OCI-LY1 (cell line): ENCODE data around the gene CIDEC.

Experiments
- H2AFZ ChIP-seq: fragments of 200-600 bp; sonication (generic), shearing (Covaris generic); 2 replicates; pipeline ENCODE4 v1.6.0; 2014; ENCODE audit warnings: antibody characterized with exemption, mild to moderate bottlenecking, low read length
- H3F3A ChIP-seq: fragments of 200-600 bp; sonication (generic), shearing (Covaris generic); 2 replicates; pipeline ENCODE4 v1.6.0; 2014; ENCODE audit warnings: mild to moderate bottlenecking, antibody characterized with exemption, low read length, moderate library complexity; ENCODE audit not compliant: insufficient read depth
- H3K27ac ChIP-seq: fragments of 200-600 bp; sonication (generic); 2 replicates; pipeline ENCODE4 v1.5.1; 2014; ENCODE audit warnings: low read length, mixed run types, mild to moderate bottlenecking, low read depth; ENCODE audit not compliant: poor library complexity, severe bottlenecking
- H3K27me3 ChIP-seq: fragments of 200-600 bp; sonication (generic); 2 replicates; pipeline ENCODE4 v1.6.0; 2014; ENCODE audit warnings: antibody characterized with exemption, mild to moderate bottlenecking, low read length, moderate library complexity; ENCODE audit not compliant: insufficient read depth
- H3K36me3 ChIP-seq: fragments of 200-600 bp; sonication (generic); 2 replicates; pipeline ENCODE4 v1.6.1; 2014; ENCODE audit warnings: mild to moderate bottlenecking, antibody characterized with exemption, low read length, moderate library complexity, mixed read lengths; ENCODE audit not compliant: insufficient read depth
- H3K4me1 ChIP-seq: fragments of 200-600 bp; sonication (generic); 2 replicates; pipeline ENCODE4 v1.5.1; 2014; ENCODE audit warnings: mild to moderate bottlenecking, low read length, moderate library complexity; ENCODE audit not compliant: insufficient read depth, severe bottlenecking
- H3K4me2 ChIP-seq: fragments of 200-600 bp; sonication (generic), shearing (Covaris generic); 2 replicates; pipeline ENCODE4 v1.6.1; 2014; ENCODE audit warnings: low read length
- H3K4me3 ChIP-seq: fragments of 200-600 bp; sonication (generic); 2 replicates; pipeline ENCODE4 v1.5.1; 2014; ENCODE audit warnings: low read length, low read depth, mild to moderate bottlenecking, mixed read lengths; ENCODE audit not compliant: poor library complexity, severe bottlenecking
- H3K79me2 ChIP-seq: fragments of 200-600 bp; shearing (Covaris generic); 2 replicates; pipeline ENCODE4 v1.6.1; 2016; ENCODE audit warnings: mixed run types, low read length, mixed read lengths; ENCODE audit not compliant: insufficient read depth
- H3K9ac ChIP-seq: fragments of 200-600 bp; sonication (generic), shearing (Covaris generic); 2 replicates; pipeline ENCODE4 v1.6.1; 2014; ENCODE audit warnings: mild to moderate bottlenecking, low read length, mixed read lengths
- H3K9me2 ChIP-seq: fragments of 200-600 bp; sonication (generic), shearing (Covaris generic); 2 replicates; pipeline ENCODE4 v1.6.1; 2014; ENCODE audit warnings: low read depth, mild to moderate bottlenecking, low read length, mixed read lengths
- H3K9me3 ChIP-seq: fragments of 200-600 bp; shearing (Covaris generic); 2 replicates; pipeline ENCODE4 v1.6.1; 2014; ENCODE audit warnings: low read length, mixed read lengths
- H4K20me1 ChIP-seq: fragments of 200-600 bp; sonication (generic), shearing (Covaris generic); 2 replicates; pipeline ENCODE4 v1.6.0; 2016; ENCODE audit warnings: mild to moderate bottlenecking, low read length; ENCODE audit not compliant: insufficient read depth
- EZH2 ChIP-seq: fragments of 200-600 bp; sonication (generic), shearing (Covaris generic); IDR thresholded peaks from 2 replicates; pipeline ENCODE4 v1.8.0; 2017; ENCODE audit warnings: borderline replicate concordance, mixed run types, mild to moderate bottlenecking, antibody characterized with exemption, low read length, moderate library complexity, mixed read lengths
- TF ChIP-seq, protein P1 (sequence below): fragments of 200-600 bp; sonication (generic), shearing (Covaris generic); IDR thresholded peaks from 2 replicates; pipeline ENCODE4 v1.5.1; 2017; ENCODE audit warnings: mild to moderate bottlenecking, antibody characterized with exemption, low read length, moderate library complexity, mixed read lengths

Gene CIDEC

DNA sequence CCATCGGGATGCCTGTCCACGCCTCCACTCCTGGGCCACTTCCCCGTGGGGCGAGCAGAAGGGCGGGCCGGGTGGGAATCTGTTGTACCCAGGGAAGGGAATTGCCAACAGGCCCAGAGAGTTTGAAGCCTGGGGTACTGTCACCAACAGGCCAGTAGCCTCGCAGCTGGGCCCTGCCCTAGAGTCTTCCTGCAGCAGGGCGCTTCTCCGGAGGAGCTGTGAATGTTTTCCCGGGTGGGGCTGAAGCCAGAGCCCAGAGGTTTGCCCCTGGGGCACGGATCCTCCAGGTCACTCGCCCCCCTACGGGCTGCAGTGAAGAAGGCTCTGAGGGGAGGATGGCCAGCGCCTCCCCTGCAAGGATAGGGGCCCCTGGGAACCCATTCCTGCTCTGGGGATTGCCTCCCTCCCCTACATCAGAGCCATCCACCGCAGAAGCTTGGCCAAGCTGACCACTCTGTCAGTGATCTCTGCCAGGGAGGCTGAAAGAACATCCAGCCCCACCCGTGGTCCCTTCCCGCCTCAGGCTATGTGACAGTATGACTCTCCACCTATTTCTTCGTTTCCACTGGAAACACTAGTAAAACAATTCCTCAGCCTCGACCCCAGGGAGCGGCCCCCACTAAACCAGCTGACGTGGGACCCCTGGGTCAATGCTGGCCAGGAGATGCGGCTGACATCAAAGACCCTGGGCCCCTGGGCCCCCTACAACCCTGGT, 16.8 kb downstream of the CIDEC start:
- H3K9me2 ChIP-seq: no peaks in the 10 kb centered on the region
- no peak overlapping the region for H3K4me2 ChIP-seq
- H2AFZ ChIP-seq: no peak overlapping the region
- H4K20me1 ChIP-seq: no peaks in the 10 kb centered on the region
- no peaks in the 10 kb centered on the region for H3K36me3 ChIP-seq
- H3K9ac ChIP-seq: no peak overlapping the region
- no peaks in the 10 kb centered on the region for H3K4me1 ChIP-seq
- no peaks in the 10 kb centered on the region for H3F3A ChIP-seq
- no peaks in the 10 kb centered on the region for H3K79me2 ChIP-seq
- no peak for TF ChIP-seq EZH2
- TF ChIP-seq, protein P1, sequence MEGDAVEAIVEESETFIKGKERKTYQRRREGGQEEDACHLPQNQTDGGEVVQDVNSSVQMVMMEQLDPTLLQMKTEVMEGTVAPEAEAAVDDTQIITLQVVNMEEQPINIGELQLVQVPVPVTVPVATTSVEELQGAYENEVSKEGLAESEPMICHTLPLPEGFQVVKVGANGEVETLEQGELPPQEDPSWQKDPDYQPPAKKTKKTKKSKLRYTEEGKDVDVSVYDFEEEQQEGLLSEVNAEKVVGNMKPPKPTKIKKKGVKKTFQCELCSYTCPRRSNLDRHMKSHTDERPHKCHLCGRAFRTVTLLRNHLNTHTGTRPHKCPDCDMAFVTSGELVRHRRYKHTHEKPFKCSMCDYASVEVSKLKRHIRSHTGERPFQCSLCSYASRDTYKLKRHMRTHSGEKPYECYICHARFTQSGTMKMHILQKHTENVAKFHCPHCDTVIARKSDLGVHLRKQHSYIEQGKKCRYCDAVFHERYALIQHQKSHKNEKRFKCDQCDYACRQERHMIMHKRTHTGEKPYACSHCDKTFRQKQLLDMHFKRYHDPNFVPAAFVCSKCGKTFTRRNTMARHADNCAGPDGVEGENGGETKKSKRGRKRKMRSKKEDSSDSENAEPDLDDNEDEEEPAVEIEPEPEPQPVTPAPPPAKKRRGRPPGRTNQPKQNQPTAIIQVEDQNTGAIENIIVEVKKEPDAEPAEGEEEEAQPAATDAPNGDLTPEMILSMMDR: no peak
- no peaks in the 10 kb centered on the region for H3K9me3 ChIP-seq
- no peak overlapping the region for H3K27ac ChIP-seq
- H3K27me3 ChIP-seq: no peaks in the 10 kb centered on the region
- no peak overlapping the region for H3K4me3 ChIP-seq

DNA sequence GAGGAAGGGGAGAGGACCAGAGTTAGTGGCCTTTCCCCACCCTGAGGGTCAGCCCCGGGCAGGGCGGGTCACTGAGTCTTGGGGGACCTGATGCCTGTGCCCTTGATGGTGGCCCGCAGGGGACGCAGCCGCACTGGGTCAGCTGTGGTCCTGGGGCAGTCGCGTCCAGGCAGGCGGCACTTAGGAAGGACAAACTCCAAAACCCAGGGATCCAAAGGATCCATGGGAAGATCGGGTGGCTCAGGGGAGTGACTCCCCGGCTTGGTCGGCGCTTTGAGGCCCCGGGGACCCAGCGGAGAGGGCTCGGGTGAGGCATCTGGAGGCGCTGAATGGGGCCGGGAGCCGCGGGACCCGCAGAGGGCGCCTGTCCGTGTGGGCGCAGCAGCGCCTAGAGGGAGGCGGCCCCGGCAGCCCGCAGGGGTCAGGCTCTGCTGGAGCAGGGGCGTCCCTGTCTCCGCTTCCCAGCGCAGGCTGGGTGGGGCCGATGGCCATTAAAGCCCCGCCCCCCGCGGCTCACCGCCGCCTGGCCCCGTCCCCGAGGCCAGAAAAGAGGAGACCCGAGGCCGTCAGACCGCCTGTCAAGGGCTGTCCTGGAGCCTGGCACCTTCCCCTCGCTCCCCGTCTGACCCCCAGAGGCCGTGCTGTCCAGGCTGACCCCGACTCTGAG, 17.5 kb downstream of the CIDEC start:
- Histone ChIP-seq H3K27ac (no peak overlapping the region), H3K4me2 (no peak overlapping the region), H2AFZ (no peak overlapping the region), H3K27me3 (no peaks in the 10 kb centered on the region), H3K4me1 (no peaks in the 10 kb centered on the region), H3K79me2 (no peaks in the 10 kb centered on the region), H3K4me3 (no peak overlapping the region), H3K36me3 (no peaks in the 10 kb centered on the region), H3K9me3 (no peaks in the 10 kb centered on the region), H3K9ac (no peak overlapping the region), H3F3A (no peaks in the 10 kb centered on the region), H3K9me2 (no peaks in the 10 kb centered on the region), H4K20me1 (no peaks in the 10 kb centered on the region)
- TF ChIP-seq EZH2: no peak
- TF ChIP-seq, protein P1: peak; percentile 21; the same call in 1 of the 2 replicates

DNA sequence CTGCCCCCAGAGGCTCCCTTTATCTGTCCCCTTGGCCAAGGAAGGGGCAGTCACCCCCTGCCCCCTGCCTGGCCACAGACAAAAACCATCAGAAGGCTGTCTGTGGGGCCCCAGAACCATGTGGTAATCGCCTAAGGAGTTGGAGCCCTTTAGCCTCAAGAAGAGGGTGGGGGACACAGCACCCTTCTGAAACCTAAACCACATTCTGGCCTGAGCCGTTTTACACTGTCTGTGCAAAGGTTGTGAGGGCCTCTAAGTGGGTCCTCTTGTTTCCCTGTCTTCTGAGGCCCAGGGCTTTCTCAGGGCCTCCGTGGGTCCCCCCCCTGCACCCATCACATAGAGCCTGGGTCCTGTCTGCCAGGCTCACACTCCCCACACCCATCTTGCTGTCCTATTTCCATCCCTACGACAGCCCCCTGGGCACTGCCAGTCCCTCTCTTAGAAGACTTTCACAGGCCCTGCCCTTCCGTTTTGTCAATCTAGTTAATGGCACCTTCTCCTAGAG, 18.4 kb downstream of the CIDEC start:
- H3K9me2 ChIP-seq: no peaks in the 10 kb centered on the region
- no peak overlapping the region for H3K4me2 ChIP-seq
- no peak overlapping the region for H3K27ac ChIP-seq

More for the DNA sequence above, 18.4 kb downstream of the CIDEC start:
- H3F3A ChIP-seq: no peaks in the 10 kb centered on the region
- H3K36me3 ChIP-seq: no peaks in the 10 kb centered on the region
- TF ChIP-seq, protein P1: no peak
- no peak for TF ChIP-seq EZH2
- no peaks in the 10 kb centered on the region for H3K4me1 ChIP-seq
- H3K9ac ChIP-seq: no peak overlapping the region
- H3K27me3 ChIP-seq: no peaks in the 10 kb centered on the region
- no peak overlapping the region for H3K4me3 ChIP-seq
- no peaks in the 10 kb centered on the region for H3K79me2 ChIP-seq
- H2AFZ ChIP-seq: no peak overlapping the region
- H3K9me3 ChIP-seq: no peaks in the 10 kb centered on the region
- no peaks in the 10 kb centered on the region for H4K20me1 ChIP-seq
